Lower lobe of right lung (tissue), 2 donors: Measurements from ENCODE around the gene NRXN3. TPM values are rescaled to one million over a fixed set of nuclear protein-coding genes. Genes with fewer than 3 reads are reported as not detected.

Source experiments
- ATAC-seq, 2 donors: fragments of 200-7000 bp; cut with Tn5 transposase; one replicate each; pipeline ENCODE4 v1.9.1; 2020 to 2022; ENCODE audit warnings: mild to moderate bottlenecking in 2 of 2, moderate library complexity in 2 of 2
- DNase-seq: peaks from one replicate; pipeline ENCODE4 v3.0.0-alpha.2; 2020
- H3K27ac ChIP-seq: fragments of 200-600 bp; one replicate; pipeline ENCODE4 v1.8.0; 2022
- H3K27me3 ChIP-seq: fragments of 200-600 bp; one replicate; pipeline ENCODE4 v1.8.0; 2022; ENCODE audit warnings: low read depth
- H3K36me3 ChIP-seq: fragments of 200-600 bp; one replicate; pipeline ENCODE4 v1.8.0; 2022; ENCODE audit warnings: mild to moderate bottlenecking
- H3K4me1 ChIP-seq: fragments of 200-600 bp; one replicate; pipeline ENCODE4 v1.8.0; 2022
- H3K4me3 ChIP-seq: fragments of 200-600 bp; one replicate; pipeline ENCODE4 v1.8.0; 2022; ENCODE audit warnings: mild to moderate bottlenecking
- H3K9me3 ChIP-seq: fragments of 200-600 bp; one replicate; pipeline ENCODE4 v1.8.0; 2022
- intact Hi-C: fragments of 100-400 bp; cut with DNase I; formaldehyde crosslinking; loops from one replicate; pipeline ENCODE4 v1.11.0; 2022
- total RNA-seq: library from RNA; stranded (reverse); fragmentation: NEBNext Ultra II Directional; extraction: Animal tissue kit (Norgen Biotek cat#: 25700); gene quantifications from one replicate; pipeline ENCODE4 v1.2.1, GENCODE V29; 2021
- TF ChIP-seq, protein P1 (sequence below): fragments of 200-600 bp; IDR thresholded peaks from one replicate; pipeline ENCODE4 v1.8.0; 2022; ENCODE audit warnings: antibody characterized with exemption, mild to moderate bottlenecking
- donor health status: DM: no; HTN: yes; CAD: no; lungs with severe emphysema.

Gene NRXN3
- total RNA-seq, 1 donor from 2014 or later, result 9.0 TPM

GRCh38 chr14:78985668-78986381 is 815.7 kb downstream of the NRXN3 start:
- H3K27ac ChIP-seq, result no peak overlapping the region

GRCh38 chr14:78986989-78987388 is 816.8 kb downstream of the NRXN3 start:
- Histone ChIP-seq H3K27me3 (no peaks in the 10 kb centered on the region), H3K27ac (no peak overlapping the region), H3K36me3 (no peaks in the 10 kb centered on the region), H3K9me3 (no peaks in the 10 kb centered on the region), H3K4me3 (no peak overlapping the region), H3K4me1 (no peaks in the 10 kb centered on the region)
- TF ChIP-seq, protein P1, sequence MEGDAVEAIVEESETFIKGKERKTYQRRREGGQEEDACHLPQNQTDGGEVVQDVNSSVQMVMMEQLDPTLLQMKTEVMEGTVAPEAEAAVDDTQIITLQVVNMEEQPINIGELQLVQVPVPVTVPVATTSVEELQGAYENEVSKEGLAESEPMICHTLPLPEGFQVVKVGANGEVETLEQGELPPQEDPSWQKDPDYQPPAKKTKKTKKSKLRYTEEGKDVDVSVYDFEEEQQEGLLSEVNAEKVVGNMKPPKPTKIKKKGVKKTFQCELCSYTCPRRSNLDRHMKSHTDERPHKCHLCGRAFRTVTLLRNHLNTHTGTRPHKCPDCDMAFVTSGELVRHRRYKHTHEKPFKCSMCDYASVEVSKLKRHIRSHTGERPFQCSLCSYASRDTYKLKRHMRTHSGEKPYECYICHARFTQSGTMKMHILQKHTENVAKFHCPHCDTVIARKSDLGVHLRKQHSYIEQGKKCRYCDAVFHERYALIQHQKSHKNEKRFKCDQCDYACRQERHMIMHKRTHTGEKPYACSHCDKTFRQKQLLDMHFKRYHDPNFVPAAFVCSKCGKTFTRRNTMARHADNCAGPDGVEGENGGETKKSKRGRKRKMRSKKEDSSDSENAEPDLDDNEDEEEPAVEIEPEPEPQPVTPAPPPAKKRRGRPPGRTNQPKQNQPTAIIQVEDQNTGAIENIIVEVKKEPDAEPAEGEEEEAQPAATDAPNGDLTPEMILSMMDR, result no peak
- intact Hi-C loops, result no loop called here
- ATAC-seq, result no peak
- DNase-seq, result no peak

More at GRCh38 chr14:78985668-78986381, 815.7 kb downstream of the NRXN3 start:
- TF ChIP-seq, protein P1, result no peak
- H3K4me3 ChIP-seq, result no peak overlapping the region
- no peak for DNase-seq
- H3K27me3 ChIP-seq, result no peaks in the 10 kb centered on the region
- H3K4me1 ChIP-seq, result no peaks in the 10 kb centered on the region
- H3K9me3 ChIP-seq, result no peaks in the 10 kb centered on the region
- ATAC-seq, result no peak
- intact Hi-C loops, result no loop called here
- H3K36me3 ChIP-seq, result no peaks in the 10 kb centered on the region

GRCh38 chr14:78989221-78989620 is 819.0 kb downstream of the NRXN3 start:
- ATAC-seq (no peak), DNase-seq (no peak)
- TF ChIP-seq, protein P1, result no peak
- H3K27me3 ChIP-seq, result no peaks in the 10 kb centered on the region
- no peak overlapping the region for H3K27ac ChIP-seq
- no peaks in the 10 kb centered on the region for H3K9me3 ChIP-seq
- H3K4me1 ChIP-seq, result no peaks in the 10 kb centered on the region
- intact Hi-C loops, result no loop called here
- H3K4me3 ChIP-seq, result no peak overlapping the region
- no peaks in the 10 kb centered on the region for H3K36me3 ChIP-seq

DNA sequence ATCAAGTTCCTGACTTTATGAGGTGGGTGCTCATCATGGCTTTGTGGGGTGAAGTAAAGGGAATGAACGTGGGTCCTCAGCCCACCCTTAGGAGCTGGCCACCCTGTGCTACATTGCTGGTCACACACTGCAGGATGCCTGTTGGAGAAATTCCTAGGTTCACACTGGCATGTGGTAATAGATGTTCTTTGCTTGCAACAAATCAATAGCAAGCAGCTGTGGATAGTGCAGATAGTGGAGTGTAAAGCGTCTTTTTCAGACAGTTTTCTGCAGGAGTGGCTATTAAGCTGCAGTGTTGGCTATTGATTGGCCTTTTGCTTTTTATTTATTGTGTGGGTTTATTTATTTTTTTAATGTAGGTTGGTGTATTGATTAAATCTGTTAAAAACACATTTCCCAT is 822.7 kb downstream of the NRXN3 start:
- Histone ChIP-seq H3K4me3 (no peak overlapping the region), H3K9me3 (no peaks in the 10 kb centered on the region), H3K27me3 (no peaks in the 10 kb centered on the region), H3K27ac (no peak overlapping the region), H3K4me1 (no peaks in the 10 kb centered on the region), H3K36me3 (no peaks in the 10 kb centered on the region)
- no peak for ATAC-seq
- DNase-seq, result no peak
- intact Hi-C loops, result no loop called here
- TF ChIP-seq, protein P1, result no peak

GRCh38 chr14:78997811-78998210 is 827.6 kb downstream of the NRXN3 start:
- no peak overlapping the region for H3K4me3 ChIP-seq
- no peak for ATAC-seq
- intact Hi-C loops, result no loop called here
- H3K27me3 ChIP-seq, result no peaks in the 10 kb centered on the region
- no peak overlapping the region for H3K27ac ChIP-seq
- no peaks in the 10 kb centered on the region for H3K4me1 ChIP-seq
- H3K9me3 ChIP-seq, result no peaks in the 10 kb centered on the region
- DNase-seq, result no peak
- TF ChIP-seq, protein P1, result no peak
- no peaks in the 10 kb centered on the region for H3K36me3 ChIP-seq
